NT2/D1 (cell line): ENCODE results near the gene DHRS9.

Experiments used
- SUZ12 ChIP-seq: IDR thresholded peaks from 2 replicates; pipeline ENCODE4 v1.6.1; 2011; ENCODE audit not compliant: insufficient read length, insufficient read depth; ENCODE audit errors: extremely low read depth
- YY1 ChIP-seq: IDR thresholded peaks from 2 replicates; pipeline ENCODE4 v1.6.1; 2011; ENCODE audit not compliant: insufficient read length, insufficient read depth
- ZNF274 ChIP-seq: IDR thresholded peaks from 2 replicates; pipeline ENCODE4 v1.6.1; 2011; ENCODE audit warnings: mild to moderate bottlenecking, low read depth, low read length

DNA sequence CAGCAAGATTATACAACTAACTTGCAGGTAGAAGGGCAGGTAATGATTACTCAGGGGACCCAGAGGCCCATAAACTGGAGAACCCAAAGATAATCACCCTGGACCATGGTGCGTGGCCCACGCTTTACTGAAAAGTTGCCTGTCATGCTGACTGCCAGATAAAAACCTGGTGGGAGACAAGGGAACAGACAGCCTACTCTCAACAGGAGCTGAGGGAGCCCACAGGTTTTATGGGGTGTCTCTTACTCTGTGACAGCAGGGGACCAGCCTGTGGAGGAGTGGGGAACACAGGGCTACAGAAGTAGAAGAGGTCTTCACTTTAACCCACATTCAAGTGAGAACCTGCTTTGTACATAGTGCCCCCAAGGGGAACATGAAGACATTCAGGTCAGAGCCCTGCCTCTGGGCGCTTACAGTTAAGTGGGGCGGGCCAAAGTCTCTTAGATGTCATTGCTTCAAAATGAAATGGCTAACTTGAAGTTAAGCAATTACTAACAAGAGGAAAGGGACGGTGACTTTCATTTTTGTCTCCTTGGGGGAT is 60.4 kb downstream of the DHRS9 start:
- TF ChIP-seq SUZ12 (no peak), ZNF274 (no peak), YY1 (no peak)
